Measurements from ENCODE around the gene TANC1.

TANC1 gene

GRCh38 chr2:159206736-159207380 is 238.4 kb downstream of the TANC1 start:
- no peak for DNase-seq (ENCODE audit: low read depth)
- H3K4me3 ChIP-seq (ENCODE audit: low read length), result no peak overlapping the region
- no peak for TF ChIP-seq CTCF (conservative IDR thresholded peaks at IDR 0.05; ENCODE audit: low read depth, low read length)

- H3K4me3 ChIP-seq (ENCODE audit: low read length), result no peak overlapping the region
- no peak for TF ChIP-seq CTCF (conservative IDR thresholded peaks at IDR 0.05; ENCODE audit: low read depth, low read length)
- no peak for DNase-seq (ENCODE audit: low read depth)
These were observed 240.0 kb downstream of the TANC1 start for GRCh38 chr2:159208438-159208837.

GRCh38 chr2:159209341-159210306 is 241.2 kb downstream of the TANC1 start:
- DNase-seq (ENCODE audit: low read depth), result no peak
- H3K4me3 ChIP-seq (ENCODE audit: low read length), result no peak overlapping the region

GRCh38 chr2:159211447-159212396 is 243.3 kb downstream of the TANC1 start:
- peak; percentile 32 for TF ChIP-seq CTCF (conservative IDR thresholded peaks at IDR 0.05; ENCODE audit: low read depth, low read length)
- no peak overlapping the region for H3K4me3 ChIP-seq (ENCODE audit: low read length)
- DNase-seq (ENCODE audit: low read depth), result peak; percentile 52

More at GRCh38 chr2:159209341-159210306, 241.2 kb downstream of the TANC1 start:
- no peak for TF ChIP-seq CTCF (conservative IDR thresholded peaks at IDR 0.05; ENCODE audit: low read depth, low read length)

- H3K4me3 ChIP-seq (ENCODE audit: low read length), result no peak overlapping the region
These were observed 244.9 kb downstream of the TANC1 start for GRCh38 chr2:159213296-159213695.

More at GRCh38 chr2:159213296-159213695, 244.9 kb downstream of the TANC1 start:
- no peak for DNase-seq (ENCODE audit: low read depth)
- TF ChIP-seq CTCF (conservative IDR thresholded peaks at IDR 0.05; ENCODE audit: low read depth, low read length), result no peak

All from retinal pigment epithelial cell (primary cell).